K562 (cell line): ENCODE data around the gene BCAS3. TPM values are rescaled to one million over a fixed set of nuclear protein-coding genes. Genes with fewer than 3 reads are reported as not detected.

Experiments used
- ATAC-seq: fragments of 200-7000 bp; cut with Tn5 transposase; 3 replicates; pipeline ENCODE4 v1.9.1; 2020; ENCODE audit warnings: moderate library complexity
- Bru-seq: library from RNA; stranded (reverse); fragments of 400-500 nt; gene quantifications from one replicate; lab custom pipeline; 2021; lab: Mats Ljungman, UMichigan
- BruChase-seq, 2 experiments: library from RNA; stranded (reverse); fragments of 400-500 nt; gene quantifications; one replicate each; lab custom pipeline; 2021; lab: Mats Ljungman, UMichigan
- BruUV-seq: library from RNA; stranded (reverse); fragments of 400-500 nt; replicated peaks from 2 replicates; lab custom pipeline; 2021; lab: Mats Ljungman, UMichigan
- CTCF ChIA-PET: fragments of 300-600 bp; formaldehyde crosslinking; extraction: SDS; loops from one replicate; lab custom pipeline; 2021; ENCODE audit warnings: low intra/inter-chr PET ratio; lab: Yijun Ruan, JAX
- POLR2A ChIA-PET: fragments of 300-600, 350-650 bp; sonication (Branson Sonifier 250); formaldehyde crosslinking; extraction: SDS; loops from one replicate; lab custom pipeline; 2021; ENCODE audit warnings: antibody characterized with exemption, inconsistent platforms; lab: Yijun Ruan, JAX
- DNase-seq, 4 experiments: peaks; one replicate each; pipeline versions ENCODE4 v3.0.0 to v3.0.0-alpha.2; 2011 to 2018; ENCODE audit warnings: low spot score in 3 of 4, mixed read lengths in 3 of 4; ENCODE audit errors: extremely low read depth in 1 of 4
- FAIRE-seq: peaks from 2 replicates; lab custom pipeline; 2011; peaks lifted over from hg19 to GRCh38; lab: Jason Lieb, UNC
- H2AFZ ChIP-seq: 2 replicates; pipeline ENCODE4 v1.6.0; 2011; ENCODE audit warnings: low read depth, low read length, control low read depth, inconsistent platforms
- H3K27ac ChIP-seq: fragments of 200-600 bp; 3 replicates; pipeline ENCODE4 v1.8.0; 2011; ENCODE audit warnings: low read depth, mild to moderate bottlenecking, control low read depth, inconsistent platforms, low read length, moderate library complexity, mixed read lengths; ENCODE audit errors: extremely low read depth
- H3K27me3 ChIP-seq, 2 experiments: fragments of 300-600 bp in 1 of 2; 2 replicates in 1 of 2; 3 replicates in 1 of 2; pipeline versions ENCODE4 v1.6.0 to v1.8.0; 2011; ENCODE audit warnings: inconsistent platforms in 2 of 2, low read length in 2 of 2, mild to moderate bottlenecking in 1 of 2, mixed read lengths in 1 of 2, moderate library complexity in 1 of 2; ENCODE audit not compliant: control insufficient read depth in 2 of 2, insufficient read depth in 2 of 2
- H3K36me3 ChIP-seq: fragments of 300-600 bp; 3 replicates; pipeline ENCODE4 v1.8.0; 2011; ENCODE audit warnings: mild to moderate bottlenecking, low read length, inconsistent platforms; ENCODE audit not compliant: control insufficient read depth, insufficient read depth
- H3K4me1 ChIP-seq, 2 experiments: fragments of 200-600 bp in 1 of 2; replicated peaks in 1 of 2; 2 replicates in 1 of 2; 3 replicates in 1 of 2; pipeline versions ENCODE4 v1.5.1 to v1.8.0; 2011; ENCODE audit warnings: inconsistent platforms in 2 of 2, low read length in 2 of 2, mild to moderate bottlenecking in 1 of 2, mixed read lengths in 1 of 2, moderate library complexity in 1 of 2; ENCODE audit not compliant: control insufficient read depth in 2 of 2, insufficient read depth in 2 of 2
- H3K4me2 ChIP-seq: 2 replicates; pipeline ENCODE4 v1.6.1; 2011; ENCODE audit warnings: low read length, control low read depth, inconsistent platforms, mixed read lengths; ENCODE audit not compliant: insufficient read depth
- H3K4me3 ChIP-seq: fragments of 200-600 bp; sonication (generic), shearing (Covaris generic); 2 replicates; pipeline ENCODE4 v1.5.1; 2016; ENCODE audit warnings: control low read depth, inconsistent platforms
- H3K79me2 ChIP-seq: fragments of 200-600 bp; 3 replicates; pipeline ENCODE4 v1.8.0; 2011; ENCODE audit warnings: low read length, inconsistent platforms; ENCODE audit not compliant: control insufficient read depth, insufficient read depth
- H3K9ac ChIP-seq, 2 experiments: 2 replicates each; pipeline versions ENCODE4 v1.6.0 to v1.6.1; 2011; ENCODE audit warnings: low read depth in 2 of 2, low read length in 2 of 2, control low read depth in 1 of 2, inconsistent platforms in 1 of 2, mild to moderate bottlenecking in 1 of 2, mixed read lengths in 1 of 2; ENCODE audit not compliant: insufficient read depth in 1 of 2
- H3K9me1 ChIP-seq: one replicate; pipeline ENCODE4 v1.6.0; 2011; ENCODE audit warnings: inconsistent platforms, mild to moderate bottlenecking, low read length, moderate library complexity; ENCODE audit not compliant: control insufficient read depth, insufficient read depth
- H3K9me3 ChIP-seq: replicated peaks from 2 replicates; pipeline ENCODE4 v1.5.1; 2011; ENCODE audit warnings: low read depth, low read length, inconsistent platforms; ENCODE audit not compliant: control insufficient read depth, insufficient read depth
- H4K20me1 ChIP-seq: replicated peaks from 2 replicates; pipeline ENCODE4 v1.6.1; 2011; ENCODE audit warnings: low read length, inconsistent platforms, mixed read lengths; ENCODE audit not compliant: control insufficient read depth, insufficient read depth
- ERF ChIP-seq: fragments of 450-650 bp; formaldehyde crosslinking; IDR thresholded peaks from 2 replicates; pipeline ENCODE4 v1.4.0; 2020; ENCODE audit warnings: mild to moderate bottlenecking, mixed read lengths
- KDM5B ChIP-seq: fragments of 200-600 bp; sonication (generic); IDR thresholded peaks from 2 replicates; pipeline ENCODE4 v1.6.1; 2012; ENCODE audit warnings: low read depth, mild to moderate bottlenecking, moderate library complexity, low read length, control low read depth, inconsistent platforms; ENCODE audit not compliant: insufficient replicate concordance
- MITF ChIP-seq: IDR thresholded peaks from 2 replicates; pipeline ENCODE4 v1.6.1; 2014; ENCODE audit warnings: antibody characterized with exemption
- MLLT1 ChIP-seq, 2 experiments: fragments of 450-650 bp; IDR thresholded peaks; 2 replicates each; pipeline ENCODE4 v1.6.1; 2016
- NFIC ChIP-seq: fragments of 450-650 bp; IDR thresholded peaks from 2 replicates; pipeline ENCODE4 v1.6.1; 2017; ENCODE audit warnings: mild to moderate bottlenecking, inconsistent platforms
- PHF8 ChIP-seq: fragments of 200-600 bp; sonication (generic); IDR thresholded peaks from 2 replicates; pipeline ENCODE4 v1.6.1; 2012; ENCODE audit warnings: mixed run types, mild to moderate bottlenecking, inconsistent platforms, low read length, moderate library complexity, borderline replicate concordance
- RB1 ChIP-seq: fragments of 450-650 bp; IDR thresholded peaks from 2 replicates; pipeline ENCODE4 v1.6.1; 2017; ENCODE audit warnings: low read depth, mild to moderate bottlenecking
- RFX5 ChIP-seq: IDR thresholded peaks from 2 replicates; pipeline ENCODE4 v1.6.1; 2011; ENCODE audit warnings: low read depth, mild to moderate bottlenecking, improper control_type of control experiment, low read length
- SPI1 ChIP-seq: IDR thresholded peaks from 2 replicates; pipeline ENCODE4 v1.6.1; 2011; ENCODE audit warnings: low read depth, low read length, control low read depth, borderline replicate concordance
- SRSF1 ChIP-seq: fragments of 200-400 bp; formaldehyde crosslinking; IDR thresholded peaks from 2 replicates; pipeline ENCODE4 v1.6.1; 2017; ENCODE audit warnings: mild to moderate bottlenecking, low read depth, low read length, moderate library complexity
- TCF7L2 ChIP-seq: fragments of 150-350 bp; IDR thresholded peaks from 2 replicates; pipeline ENCODE4 v1.6.1; 2016; ENCODE audit warnings: low read depth, mild to moderate bottlenecking, low read length, moderate library complexity
- ZBTB17 ChIP-seq: fragments of 450-650 bp; formaldehyde crosslinking; IDR thresholded peaks from 2 replicates; pipeline ENCODE4 v1.4.0; 2020; ENCODE audit warnings: mild to moderate bottlenecking
- ZNF263 ChIP-seq: sonication (generic); formaldehyde crosslinking; IDR thresholded peaks from 2 replicates; pipeline ENCODE4 v1.8.0; 2022; ENCODE audit warnings: mild to moderate bottlenecking, missing genetic modification reagents, borderline replicate concordance
- ZNF695 ChIP-seq: fragments of 450-650 bp; formaldehyde crosslinking; IDR thresholded peaks from 2 replicates; pipeline ENCODE4 v1.4.0; 2020; ENCODE audit warnings: mild to moderate bottlenecking, moderate library complexity
- WGBS: fragments of 100-300 bp; shearing (Covaris generic); methylation state at CpG from one replicate; pipeline ENCODE4 v1.1.6; 2016; ENCODE audit warnings: low coverage, mixed read lengths; ENCODE audit not compliant: insufficient coverage; ENCODE audit errors: missing lambda C conversion rate; 5-methylcytosine and 5-hydroxymethylcytosine counted together
- in situ Hi-C: fragments of 300-500 bp; cut with MboI; formaldehyde crosslinking; loops from 4 replicates; pipeline ENCODE4 v1.15.0; 2018; ENCODE audit warnings: inconsistent platforms, mixed read lengths
- intact Hi-C: fragments of 100-400 bp; cut with micrococcal nuclease; formaldehyde crosslinking; loops from 2 replicates; pipeline ENCODE4 v1.14.2; 2022
- long read RNA-seq, 3 experiments: library from polyadenylated mRNA in 2 of 3; library from RNA in 1 of 3; unstranded in 2 of 3; stranded (forward) in 1 of 3; transcript quantifications; one replicate each; pipeline ENCODE4 v2.0.0, GENCODE V29; 2019 to 2022
- polyA minus RNA-seq, 3 experiments: library from RNA; depleted of rRNA, polyadenylated mRNA; stranded (reverse); fragments of >200 nt; gene quantifications; 2 replicates each; pipeline ENCODE4 v1.2.3, GENCODE V29; 2011
- polyA plus RNA-seq, 8 experiments: library from polyadenylated mRNA; depleted of rRNA in 4 of 8; stranded (reverse) in 5 of 8; unstranded in 3 of 8; fragments of >200 nt; fragmentation: Nextera tagmentation in 2 of 8; fragmentation: Illumina TruSeq in 1 of 8; extraction: Ambion mirVana in 2 of 8; extraction: Trizol in 1 of 8; gene quantifications; 2 replicates each; pipeline versions ENCODE4 v1.2.1 to v1.2.3, GENCODE V29; 2011 to 2014; ENCODE audit warnings: inconsistent platforms in 1 of 8, missing spikeins in 1 of 8
- total RNA-seq, 7 experiments: library from RNA; depleted of rRNA in 6 of 7; stranded (reverse); fragments of >200 nt in 6 of 7; fragmentation: Illumina TruSeq in 2 of 7; extraction: Trizol in 2 of 7; gene quantifications; 2 replicates each; pipeline versions ENCODE4 v1.2.1 to v1.2.3, GENCODE V29; 2011 to 2021; ENCODE audit warnings: low replicate concordance in 1 of 7

The BCAS3 gene
- 73.8 and 85.5 TPM in 2 replicates for total RNA-seq (2011; cell fraction: chromatin; rRNA removed; ENCODE audit: low replicate concordance)
- total RNA-seq (2011; cell fraction: nucleolus; rRNA removed), result 37.0 and 52.4 TPM in 2 replicates
- 56.4 and 75.6 TPM in 2 replicates for total RNA-seq (2011; cell fraction: nucleoplasm; rRNA removed)
- total RNA-seq (2014; rRNA removed), result 3.6 and 5.2 TPM in 2 replicates
- total RNA-seq (2014; rRNA removed; fragmentation: Illumina TruSeq; extraction: Trizol), result 5.1 and 5.5 TPM in 2 replicates
- total RNA-seq (2015; rRNA removed; fragmentation: Illumina TruSeq; extraction: Trizol), result 3.5 and 3.6 TPM in 2 replicates
- 3.0 and 5.0 TPM in 2 replicates for total RNA-seq (2021)
- polyA plus RNA-seq (2011; rRNA removed), result 5.3 and 6.3 TPM in 2 replicates
- polyA plus RNA-seq (2011; cell fraction: cytosol; rRNA removed), result 3.3 and 3.4 TPM in 2 replicates
- polyA plus RNA-seq (2011; cell fraction: nucleus; rRNA removed), result 13.0 and 13.6 TPM in 2 replicates
- polyA plus RNA-seq (2012), result 2.8 and 12.7 TPM in 2 replicates
- 2.2 and 2.5 TPM in 2 replicates for polyA plus RNA-seq (2014; fragmentation: Illumina TruSeq; extraction: Trizol)
- 1 to 10 TPM; 1.9 to 2.3 TPM for polyA plus RNA-seq (2014; fragmentation: Nextera tagmentation; extraction: Ambion mirVana)
- polyA plus RNA-seq (2014; rRNA removed), result 2.2 and 3.0 TPM in 2 replicates
- 25.2 and 25.5 TPM in 2 replicates for polyA minus RNA-seq (2011; rRNA and poly(A)+ RNA removed)
- polyA minus RNA-seq (2011; cell fraction: cytosol; rRNA and poly(A)+ RNA removed), result 3.8 and 8.0 TPM in 2 replicates
- polyA minus RNA-seq (2011; cell fraction: nucleus; rRNA and poly(A)+ RNA removed), result 27.1 and 38.0 TPM in 2 replicates
- Bru-seq, nascent RNA, result percentile 43 among the genes with signal in this experiment
- percentile 51 among the genes with signal in this experiment for BruChase-seq, experiment 1, labeled RNA remaining after a 2-hour chase
- percentile 50 among the genes with signal in this experiment for BruChase-seq, experiment 2, labeled RNA remaining after a 6-hour chase
- long read RNA-seq, experiment 1, full-length matches to known transcripts, result 1 of 8 reads
- long read RNA-seq, experiment 1, partial matches to known transcripts, result 2 of 8 reads
- long read RNA-seq, experiment 1, other reads (novel, unspliced or antisense), result 5 of 8 reads
- long read RNA-seq, experiment 2, result 0 reads
- long read RNA-seq, experiment 3, result 0 reads

DNA sequence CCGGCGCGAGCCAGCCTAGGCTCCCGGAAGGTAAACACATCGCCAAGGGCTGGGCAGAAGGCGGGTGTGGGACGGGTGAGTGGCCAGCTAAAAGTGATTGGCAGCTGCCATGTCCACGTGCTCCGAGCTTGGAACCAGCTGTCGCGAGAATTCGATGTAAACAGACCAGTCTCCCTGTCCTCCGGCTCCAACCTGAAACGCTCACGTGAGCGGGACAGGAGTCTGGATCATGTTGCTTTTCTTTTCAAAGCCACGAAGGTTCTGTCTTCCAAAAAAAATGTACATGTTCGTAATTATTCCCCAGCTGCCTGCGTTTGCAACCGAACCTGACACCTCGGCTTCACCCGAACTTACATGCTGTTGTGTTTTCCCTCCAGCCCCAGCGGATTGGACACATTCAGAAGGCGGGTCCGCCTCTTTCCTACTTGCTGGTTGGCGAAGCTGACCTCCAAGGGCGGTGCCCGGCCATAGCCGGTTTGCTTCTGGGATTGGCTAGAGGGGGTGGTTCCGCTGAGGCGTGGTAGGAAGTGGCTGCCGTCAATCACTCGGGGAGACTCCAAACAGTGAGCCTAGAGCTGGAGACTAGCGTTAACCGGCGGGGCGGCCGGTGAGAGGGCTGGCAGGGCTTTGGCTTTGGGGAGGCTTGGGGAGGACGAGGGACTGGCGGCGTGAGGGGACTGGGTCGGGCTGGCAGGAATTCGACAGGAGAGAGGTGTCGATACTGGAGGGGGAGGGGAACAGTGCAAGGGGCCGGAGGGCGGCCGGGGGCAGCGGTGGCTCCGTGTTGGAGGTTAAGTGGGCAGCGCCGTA is at the start of gene BCAS3:
Gene BCAS3 (plus strand): TSS at position 544 of the 810 bp plus-strand sequence.
- DNase-seq, result peak; percentile 99
- in situ Hi-C loops (no loop called here), intact Hi-C loops (no loop called here)
- peak within 1 kb of the TSS; percentile 64 for H3K4me3 ChIP-seq
- no peaks in the 10 kb centered on the region for H3K36me3 ChIP-seq
- peak; percentile 98 for FAIRE-seq
- ChIA-PET POLR2A (interaction anchor here (0.8 to 1.2 kb wide), 10 partner anchors 9 to 291 kb away, joined by 3 to 6 read pairs (median 4); partner anchors contain the start of gene PPM1D), CTCF (interaction anchor here (0.5 kb wide), 1 partner anchor 295 kb away, joined by 3 read pairs; no protein-coding TSS in a partner anchor)
- no peaks in the 10 kb centered on the region for H3K9me1 ChIP-seq
- H3K27me3 ChIP-seq, result no peaks in the 10 kb centered on the region
- H3K4me1 ChIP-seq, result peaks cover 5 to 8% of the 10 kb centered on the region in 2 experiments; a peak in 2 of 5 replicates
- H3K9me3 ChIP-seq, result no peaks in the 10 kb centered on the region
- peak within 1 kb of the TSS; percentile 58 to 96 for H3K9ac ChIP-seq
- H3K79me2 ChIP-seq, result no peaks in the 10 kb centered on the region
- 0% methylated on average over 46 of the region's 51 CpGs for WGBS
- peak within 1 kb of the TSS; percentile 55 for H3K27ac ChIP-seq
- H2AFZ ChIP-seq, result peak within 1 kb of the TSS; percentile 99
- H3K4me2 ChIP-seq, result peak within 1 kb of the TSS; percentile 85
- BruUV-seq, result no TSS peak
- no peaks in the 10 kb centered on the region for H4K20me1 ChIP-seq
- ATAC-seq, result peak; percentile 98
- TF ChIP-seq ERF (CRISPR knock-in tag) (0 out of 2 replicates have a peak, but pooled peaks have one; percentile 39), SRSF1 (no peak), KDM5B (peak; percentile 94), RB1 (0 out of 2 replicates have a peak, but pooled peaks have one; percentile 15), NFIC (peak; percentile 71), MLLT1 (IDR thresholded peaks at IDR 0.05) (peak; percentile 71 to 75; a peak in 2 of 4 replicates), ZBTB17 (no peak), SPI1 (peak; percentile 60; the same call in 1 of the 2 replicates), RFX5 (no peak), ZNF695 (CRISPR knock-in tag) (no peak), PHF8 (peak; percentile 75; the same call in 1 of the 2 replicates), ZNF263 (CRISPR knock-in tag) (peak; percentile 52; the same call in 1 of the 2 replicates), TCF7L2 (0 out of 2 replicates have a peak, but pooled peaks have one; percentile 17), MITF (peak; percentile 49; the same call in 1 of the 2 replicates)
